HCT116 (cell line): Measurements from ENCODE around the gene L3HYPDH. TPM values are rescaled to one million over a fixed set of nuclear protein-coding genes. Genes with fewer than 3 reads are reported as not detected.

Experiments used
- ATAC-seq: fragments of 200-7000 bp; cut with Tn5 transposase; 2 replicates; pipeline ENCODE4 v1.9.1; 2020; ENCODE audit warnings: mild to moderate bottlenecking, moderate library complexity
- BruUV-seq: library from RNA; stranded (reverse); fragments of 400-500 nt; replicated peaks from 2 replicates; lab custom pipeline; 2021; lab: Mats Ljungman, UMichigan
- CTCF ChIA-PET: fragments of 300-600 bp; sonication (Branson Sonifier 250); formaldehyde crosslinking; loops from one replicate; lab custom pipeline; 2021; ENCODE audit warnings: antibody characterized with exemption; lab: Charles Lee
- POLR2A ChIA-PET: fragments of 300-600, 350-600 bp; sonication (Branson Sonifier 250); formaldehyde crosslinking; loops from one replicate; lab custom pipeline; 2021; ENCODE audit warnings: antibody characterized with exemption; lab: Charles Lee
- RAD21 ChIA-PET, 2 experiments: fragments of 300-600 bp; sonication (Branson Sonifier 250); formaldehyde crosslinking; loops; one replicate each; lab custom pipeline; 2023; ENCODE audit warnings: low total read pairs in 2 of 2; ENCODE audit not compliant: uncharacterized antibody in 2 of 2, unreplicated experiment in 2 of 2, low non-redundant PET in 1 of 2; lab: Charles Lee
- DNase-seq: peaks from one replicate; pipeline ENCODE4 v3.0.0-alpha.2; 2010; ENCODE audit warnings: low read depth, low spot score
- H2AFZ ChIP-seq: fragments of 200-600 bp; shearing (Covaris generic), sonication (generic); 2 replicates; pipeline ENCODE4 v1.6.1; 2017; ENCODE audit warnings: low read depth, mixed run types, mixed read lengths, antibody characterized with exemption, low read length; ENCODE audit not compliant: poor library complexity, severe bottlenecking
- H3K27ac ChIP-seq: 2 replicates; pipeline ENCODE4 v1.5.1; 2012; ENCODE audit warnings: low read depth, low read length
- H3K27me3 ChIP-seq: fragments of 200-600 bp; sonication (generic); 2 replicates; pipeline ENCODE4 v1.6.1; 2016; ENCODE audit warnings: mixed run types, low read length, mixed read lengths; ENCODE audit not compliant: insufficient read depth
- H3K36me3 ChIP-seq, 2 experiments: fragments of 200-500 bp in 1 of 2; fragments of 200-600 bp in 1 of 2; sonication (Bioruptor generic) in 1 of 2; sonication (generic) in 1 of 2; 2 replicates each; pipeline versions ENCODE4 v1.5.1 to v1.6.1; 2014 to 2016; ENCODE audit warnings: low read length in 2 of 2, inconsistent platforms in 1 of 2, mixed read lengths in 1 of 2, mixed run types in 1 of 2; ENCODE audit not compliant: insufficient read depth in 2 of 2, control insufficient read depth in 1 of 2
- H3K4me1 ChIP-seq, 2 experiments: fragments of 200-600 bp in 1 of 2; sonication (generic) in 1 of 2; 2 replicates each; pipeline versions ENCODE4 v1.5.1 to v1.6.1; 2012 to 2017; ENCODE audit warnings: low read length in 2 of 2, inconsistent platforms in 1 of 2, mild to moderate bottlenecking in 1 of 2, mixed read lengths in 1 of 2, mixed run types in 1 of 2, moderate library complexity in 1 of 2; ENCODE audit not compliant: insufficient read depth in 2 of 2, control insufficient read depth in 1 of 2
- H3K4me2 ChIP-seq: fragments of 200-600 bp; sonication (generic); 2 replicates; pipeline ENCODE4 v1.6.1; 2017; ENCODE audit warnings: mixed run types, low read length, mixed read lengths
- H3K4me3 ChIP-seq, 2 experiments: fragments of 200-600 bp in 1 of 2; sonication (generic) in 1 of 2; replicated peaks in 1 of 2; 2 replicates each; pipeline ENCODE4 v1.5.1; 2011 to 2016; ENCODE audit warnings: low read length in 2 of 2, control low read depth in 1 of 2, low read depth in 1 of 2, mild to moderate bottlenecking in 1 of 2, mixed read lengths in 1 of 2, mixed run types in 1 of 2
- H3K79me2 ChIP-seq: fragments of 200-600 bp; sonication (generic); 2 replicates; pipeline ENCODE4 v1.6.1; 2017; ENCODE audit warnings: mild to moderate bottlenecking, mixed run types, low read length, moderate library complexity, mixed read lengths; ENCODE audit not compliant: insufficient read depth
- H3K9ac ChIP-seq: fragments of 200-600 bp; sonication (generic); 2 replicates; pipeline ENCODE4 v1.6.1; 2016; ENCODE audit warnings: low read length, mixed read lengths
- H3K9me2 ChIP-seq: fragments of 200-600 bp; sonication (generic), shearing (Covaris generic); 2 replicates; pipeline ENCODE4 v1.6.1; 2017; ENCODE audit warnings: mixed run types, mild to moderate bottlenecking, moderate library complexity; ENCODE audit not compliant: insufficient read depth
- H3K9me3 ChIP-seq, 2 experiments: fragments of 200-500 bp in 1 of 2; fragments of 200-600 bp in 1 of 2; sonication (Bioruptor generic) in 1 of 2; sonication (generic) in 1 of 2; 2 replicates each; pipeline ENCODE4 v1.6.1; 2014 to 2017; ENCODE audit warnings: low read length in 2 of 2, mixed read lengths in 2 of 2, inconsistent platforms in 1 of 2, low read depth in 1 of 2, mild to moderate bottlenecking in 1 of 2, mixed run types in 1 of 2, moderate library complexity in 1 of 2; ENCODE audit not compliant: control insufficient read depth in 1 of 2, insufficient read depth in 1 of 2
- H4K20me1 ChIP-seq: fragments of 200-600 bp; sonication (generic), shearing (Covaris generic); 2 replicates; pipeline ENCODE4 v1.6.1; 2017; ENCODE audit warnings: mixed run types, mild to moderate bottlenecking, moderate library complexity; ENCODE audit not compliant: insufficient read depth
- CBX3 ChIP-seq: IDR thresholded peaks from 2 replicates; pipeline ENCODE4 v1.6.1; 2012; ENCODE audit warnings: low read depth
- CEBPB ChIP-seq: IDR thresholded peaks from 2 replicates; pipeline ENCODE4 v1.6.1; 2012; ENCODE audit warnings: low read depth
- CTCF ChIP-seq, 3 experiments: fragments of 200-600 bp in 1 of 3; sonication (generic) in 1 of 3; IDR thresholded peaks in 2 of 3; conservative IDR thresholded peaks in 1 of 3; 2 replicates each; pipeline ENCODE4 v1.5.1; 2012 to 2017; ENCODE audit warnings: low read depth in 2 of 3, low read length in 2 of 3, antibody characterized with exemption in 1 of 3, borderline replicate concordance in 1 of 3, control low read depth in 1 of 3, mild to moderate bottlenecking in 1 of 3, mixed read lengths in 1 of 3, mixed run types in 1 of 3, moderate library complexity in 1 of 3; ENCODE audit not compliant: insufficient read depth in 1 of 3
- EGR1 ChIP-seq: IDR thresholded peaks from 2 replicates; pipeline ENCODE4 v1.6.1; 2012; ENCODE audit warnings: low read depth
- ELF1 ChIP-seq: IDR thresholded peaks from 2 replicates; pipeline ENCODE4 v1.6.1; 2012; ENCODE audit warnings: low read depth, borderline replicate concordance
- EZH2 ChIP-seq: fragments of 200-600 bp; sonication (generic); IDR thresholded peaks from 2 replicates; pipeline ENCODE4 v1.6.1; 2017; ENCODE audit warnings: antibody characterized with exemption, mixed run types
- EZH2phosphoT487 ChIP-seq: fragments of 200-600 bp; IDR thresholded peaks from 2 replicates; pipeline ENCODE4 v1.6.1; 2018; ENCODE audit warnings: antibody characterized with exemption, borderline replicate concordance
- FOSL1 ChIP-seq: IDR thresholded peaks from 2 replicates; pipeline ENCODE4 v1.6.1; 2012; ENCODE audit warnings: low read depth
- JUND ChIP-seq: IDR thresholded peaks from 2 replicates; pipeline ENCODE4 v1.6.1; 2012
- POLR2AphosphoS5 ChIP-seq: IDR thresholded peaks from 2 replicates; pipeline ENCODE4 v1.6.1; 2011; ENCODE audit warnings: mild to moderate bottlenecking, low read depth, low read length, moderate library complexity
- RAD21 ChIP-seq: IDR thresholded peaks from 2 replicates; pipeline ENCODE4 v1.6.1; 2012; ENCODE audit warnings: low read depth, mild to moderate bottlenecking
- REST ChIP-seq: IDR thresholded peaks from 2 replicates; pipeline ENCODE4 v1.6.1; 2012; ENCODE audit warnings: low read depth
- SIN3A ChIP-seq: IDR thresholded peaks from 2 replicates; pipeline ENCODE4 v1.6.1; 2012; ENCODE audit warnings: low read depth
- SP1 ChIP-seq: IDR thresholded peaks from 2 replicates; pipeline ENCODE4 v1.6.1; 2012; ENCODE audit warnings: low read depth
- SRF ChIP-seq: IDR thresholded peaks from 2 replicates; pipeline ENCODE4 v1.6.1; 2012; ENCODE audit warnings: low read depth
- TCF7L2 ChIP-seq: IDR thresholded peaks from 2 replicates; pipeline ENCODE4 v1.7.0; 2011; ENCODE audit warnings: borderline replicate concordance, inconsistent platforms; ENCODE audit not compliant: insufficient read depth, insufficient read length; ENCODE audit errors: extremely low read depth
- ZBTB33 ChIP-seq: IDR thresholded peaks from 2 replicates; pipeline ENCODE4 v1.6.1; 2011; ENCODE audit warnings: mild to moderate bottlenecking, low read length, moderate library complexity; ENCODE audit not compliant: insufficient replicate concordance; ENCODE audit errors: extremely low read depth
- ZFX ChIP-seq: fragments of 450-650 bp; IDR thresholded peaks from 2 replicates; pipeline ENCODE4 v1.6.1; 2017
- ZNF274 ChIP-seq: fragments of 200-500 bp; sonication (Bioruptor generic); IDR thresholded peaks from 2 replicates; pipeline ENCODE4 v1.6.1; 2014; ENCODE audit warnings: mild to moderate bottlenecking, low read depth, low read length, inconsistent platforms
- intact Hi-C: fragments of 100-400 bp; cut with micrococcal nuclease; formaldehyde crosslinking; loops from 2 replicates; pipeline ENCODE4 v1.10.0; 2022
- total RNA-seq: library from RNA; stranded (reverse); gene quantifications from one replicate; pipeline ENCODE4 v1.2.1, GENCODE V29; 2021; ENCODE audit not compliant: unreplicated experiment
- TF ChIP-seq, protein P1 (sequence below): IDR thresholded peaks from 2 replicates; pipeline ENCODE4 v1.6.1; 2012

L3HYPDH gene
- total RNA-seq, 1 experiment from 2014 or later: 19.5 TPM

GRCh38 chr14:59510001-59510400, 25.8 kb upstream of the L3HYPDH start (continued):
- TF ChIP-seq, protein P1, sequence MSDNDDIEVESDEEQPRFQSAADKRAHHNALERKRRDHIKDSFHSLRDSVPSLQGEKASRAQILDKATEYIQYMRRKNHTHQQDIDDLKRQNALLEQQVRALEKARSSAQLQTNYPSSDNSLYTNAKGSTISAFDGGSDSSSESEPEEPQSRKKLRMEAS: no peak
- TF ChIP-seq TCF7L2 (no peak), ZFX (no peak), FOSL1 (no peak), CEBPB (no peak)

DNA sequence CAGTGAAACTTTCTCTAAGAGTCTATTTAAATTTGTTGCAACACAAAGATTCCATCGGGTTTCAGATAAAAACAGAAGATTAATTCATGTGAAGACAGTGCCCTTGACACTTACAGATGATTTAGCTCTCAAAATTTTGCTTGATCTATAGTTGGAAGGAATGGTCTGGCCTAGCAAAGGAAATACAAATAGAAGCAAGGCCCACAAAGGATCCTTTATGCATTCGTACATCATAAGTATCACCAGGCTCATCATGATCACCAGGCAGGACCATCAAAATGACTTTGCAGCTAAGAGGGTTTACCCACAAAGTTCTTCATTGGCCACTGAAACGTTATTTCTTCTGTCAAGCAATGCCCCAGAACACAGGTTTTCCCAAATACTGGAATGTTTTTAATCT, 24.9 kb upstream of the L3HYPDH start:
- H2AFZ ChIP-seq: no peak overlapping the region
- POLR2A ChIA-PET: no interaction called here
- H3K4me2 ChIP-seq: no peak overlapping the region
- no TSS peak for BruUV-seq
- H3K4me1 ChIP-seq: no peaks in the 10 kb centered on the region
- CTCF ChIA-PET: no interaction called here
- no peaks in the 10 kb centered on the region for H4K20me1 ChIP-seq
- H3K27ac ChIP-seq: no peak overlapping the region
- H3K4me3 ChIP-seq: no peak overlapping the region
- no peaks in the 10 kb centered on the region for H3K27me3 ChIP-seq
- ATAC-seq (no peak), DNase-seq (no peak)
- no peaks in the 10 kb centered on the region for H3K9me2 ChIP-seq
- H3K9ac ChIP-seq: no peak overlapping the region
- intact Hi-C loops: loop anchor here (5.0 kb wide), 2 partner anchors 388 to 673 kb away; no protein-coding TSS in a partner anchor
- no peaks in the 10 kb centered on the region for H3K9me3 ChIP-seq
- RAD21 ChIA-PET: no interaction called here
- H3K79me2 ChIP-seq: no peaks in the 10 kb centered on the region
- H3K36me3 ChIP-seq: peaks cover 0 to 4% of the 10 kb centered on the region in 2 experiments; a peak in 1 of 4 replicates
- no peak for TF ChIP-seq RAD21
- no peak for TF ChIP-seq ZBTB33
- TF ChIP-seq JUND: no peak
- TF ChIP-seq REST: no peak
- TF ChIP-seq, protein P1: no peak
- TF ChIP-seq SP1: no peak
- no peak for TF ChIP-seq SIN3A
- TF ChIP-seq EZH2phosphoT487: no peak
- TF ChIP-seq SRF: no peak
- TF ChIP-seq EZH2: no peak
- no peak for TF ChIP-seq ZNF274
- no peak for TF ChIP-seq CBX3
- no peak for TF ChIP-seq EGR1
- no peak for TF ChIP-seq POLR2AphosphoS5
- TF ChIP-seq ELF1: no peak
- TF ChIP-seq CTCF (IDR thresholded peaks at IDR 0.05 in 2 of 3, conservative IDR thresholded peaks at IDR 0.05 in 1 of 3; ENCODE audit: borderline replicate concordance in 1 of 3, insufficient read depth in 1 of 3, low read depth in 2 of 3, low read length in 2 of 3): no peak
- TF ChIP-seq TCF7L2: no peak
